ENCODE measurements around the gene FAU. TPM values are rescaled to one million over a fixed set of nuclear protein-coding genes. Genes with fewer than 3 reads are reported as not detected.
A peak's percentile ranks its signal among the peaks of the same experiment; 100 is the strongest.

The FAU gene
- total RNA-seq, 1 donor from 2014 or later = 1,048 TPM

GRCh38 chr11:65111744-65112545 is 10.0 kb downstream of the FAU start, which contains the start of gene TM7SF2:
Gene TM7SF2 (plus strand): TSS chr11:65111872. CDS start chr11:65112016, 144 bp downstream.
- no peaks in the 10 kb centered on the region for H3K9me3 Mint-ChIP-seq
- peak within 1 kb of the TSS; percentile 93 for H3K27ac Mint-ChIP-seq
- H3K4me1 Mint-ChIP-seq = peaks cover 25% of the 10 kb centered on the region
- H3K4me3 Mint-ChIP-seq = peak within 1 kb of the TSS; percentile 98
- peak; percentile 98 for DNase-seq
- intact Hi-C loops (cut with micrococcal nuclease) = loop anchor here (2.0 to 5.0 kb wide), 4 partner anchors 69 to 335 kb away; partner anchors contain the start of genes ARL2, CAPN1, SF1 and SNX15
- peaks cover 15% of the 10 kb centered on the region for H3K36me3 Mint-ChIP-seq (ENCODE audit: low read depth)
- H3K27me3 Mint-ChIP-seq = no peaks in the 10 kb centered on the region

- H3K27ac Mint-ChIP-seq = peak overlapping the region; percentile 93
- peak overlapping the region; percentile 98 for H3K4me3 Mint-ChIP-seq
- no peak for DNase-seq
- peaks cover 27% of the 10 kb centered on the region for H3K4me1 Mint-ChIP-seq
- H3K27me3 Mint-ChIP-seq = no peaks in the 10 kb centered on the region
- H3K9me3 Mint-ChIP-seq = no peaks in the 10 kb centered on the region
- intact Hi-C loops (cut with micrococcal nuclease) = loop anchor here (2.0 to 5.0 kb wide), 4 partner anchors 70 to 334 kb away; partner anchors contain the start of genes ARL2, CAPN1, SF1 and SNX15
- peaks cover 16% of the 10 kb centered on the region for H3K36me3 Mint-ChIP-seq (ENCODE audit: low read depth)
These were observed 10.7 kb downstream of the FAU start for GRCh38 chr11:65111159-65111743.

GRCh38 chr11:65110354-65110861 is 11.5 kb downstream of the FAU start:
- intact Hi-C loops (cut with micrococcal nuclease) = loop anchor here (1.0 to 5.0 kb wide), 5 partner anchors 14 to 333 kb away; partner anchors contain the start of genes ARL2, CAPN1, SF1 and SNX15
- Mint-ChIP-seq H3K4me3 (no peak overlapping the region), H3K9me3 (no peaks in the 10 kb centered on the region), H3K36me3 (ENCODE audit: low read depth) (peaks cover 18% of the 10 kb centered on the region), H3K27me3 (no peaks in the 10 kb centered on the region), H3K4me1 (peaks cover 24% of the 10 kb centered on the region), H3K27ac (peak overlapping the region; percentile 57)
- peak; percentile 99 for DNase-seq

GRCh38 chr11:65109231-65110198 is 12.4 kb downstream of the FAU start:
- H3K27ac Mint-ChIP-seq = peak overlapping the region; percentile 57
- H3K4me1 Mint-ChIP-seq = peaks cover 29% of the 10 kb centered on the region
- no peak overlapping the region for H3K4me3 Mint-ChIP-seq
- peaks cover 23% of the 10 kb centered on the region for H3K36me3 Mint-ChIP-seq (ENCODE audit: low read depth)
- DNase-seq = no peak
- intact Hi-C loops (cut with micrococcal nuclease) = loop anchor here (1.0 to 5.0 kb wide), 5 partner anchors 13 to 332 kb away; partner anchors contain the start of genes ARL2, CAPN1, SF1 and SNX15
- no peaks in the 10 kb centered on the region for H3K27me3 Mint-ChIP-seq
- no peaks in the 10 kb centered on the region for H3K9me3 Mint-ChIP-seq

- Mint-ChIP-seq H3K4me3 (no peak overlapping the region), H3K27me3 (no peaks in the 10 kb centered on the region), H3K9me3 (no peaks in the 10 kb centered on the region), H3K36me3 (ENCODE audit: low read depth) (peaks cover 27% of the 10 kb centered on the region), H3K27ac (no peak overlapping the region), H3K4me1 (peaks cover 32% of the 10 kb centered on the region)
- no peak for DNase-seq
- intact Hi-C loops (cut with micrococcal nuclease) = no loop called here
These were observed 13.3 kb downstream of the FAU start for GRCh38 chr11:65108469-65109123.

GRCh38 chr11:65107751-65108468 is 14.0 kb downstream of the FAU start:
- Mint-ChIP-seq H3K9me3 (no peaks in the 10 kb centered on the region), H3K36me3 (ENCODE audit: low read depth) (peaks cover 27% of the 10 kb centered on the region), H3K4me3 (no peak overlapping the region), H3K27me3 (no peaks in the 10 kb centered on the region), H3K4me1 (peaks cover 27% of the 10 kb centered on the region), H3K27ac (no peak overlapping the region)
- DNase-seq = no peak
- intact Hi-C loops (cut with micrococcal nuclease) = no loop called here

GRCh38 chr11:65107078-65107477 is 14.9 kb downstream of the FAU start:
- intact Hi-C loops (cut with micrococcal nuclease) = no loop called here
- Mint-ChIP-seq H3K4me1 (peaks cover 27% of the 10 kb centered on the region), H3K9me3 (no peaks in the 10 kb centered on the region), H3K36me3 (ENCODE audit: low read depth) (peaks cover 27% of the 10 kb centered on the region), H3K27ac (no peak overlapping the region), H3K27me3 (no peaks in the 10 kb centered on the region), H3K4me3 (no peak overlapping the region)
- no peak for DNase-seq

- Mint-ChIP-seq H3K36me3 (ENCODE audit: low read depth) (peaks cover 26% of the 10 kb centered on the region), H3K4me3 (no peak overlapping the region), H3K4me1 (peaks cover 9% of the 10 kb centered on the region), H3K9me3 (no peaks in the 10 kb centered on the region), H3K27ac (no peak overlapping the region), H3K27me3 (no peaks in the 10 kb centered on the region)
- no peak for DNase-seq
- intact Hi-C loops (cut with micrococcal nuclease) = no loop called here
These were observed 17.3 kb downstream of the FAU start for GRCh38 chr11:65104628-65105027.

GRCh38 chr11:65103476-65103875 is 18.5 kb downstream of the FAU start:
- Mint-ChIP-seq H3K27ac (no peak overlapping the region), H3K4me3 (no peak overlapping the region), H3K36me3 (ENCODE audit: low read depth) (peaks cover 29% of the 10 kb centered on the region), H3K9me3 (no peaks in the 10 kb centered on the region), H3K4me1 (peaks cover 12% of the 10 kb centered on the region), H3K27me3 (no peaks in the 10 kb centered on the region)
- intact Hi-C loops (cut with micrococcal nuclease) = no loop called here
- no peak for DNase-seq

GRCh38 chr11:65102142-65103095 is 19.5 kb downstream of the FAU start:
- H3K4me3 Mint-ChIP-seq = no peak overlapping the region
- peaks cover 16% of the 10 kb centered on the region for H3K4me1 Mint-ChIP-seq
- H3K27ac Mint-ChIP-seq = no peak overlapping the region
- DNase-seq = no peak
- H3K36me3 Mint-ChIP-seq (ENCODE audit: low read depth) = peaks cover 33% of the 10 kb centered on the region
- intact Hi-C loops (cut with micrococcal nuclease) = no loop called here
- no peaks in the 10 kb centered on the region for H3K27me3 Mint-ChIP-seq
- no peaks in the 10 kb centered on the region for H3K9me3 Mint-ChIP-seq

- Mint-ChIP-seq H3K36me3 (ENCODE audit: low read depth) (peaks cover 27% of the 10 kb centered on the region), H3K4me1 (peaks cover 19% of the 10 kb centered on the region), H3K4me3 (no peak overlapping the region), H3K9me3 (no peaks in the 10 kb centered on the region), H3K27ac (no peak overlapping the region), H3K27me3 (no peaks in the 10 kb centered on the region)
- no peak for DNase-seq
- intact Hi-C loops (cut with micrococcal nuclease) = no loop called here
These were observed 21.1 kb downstream of the FAU start for GRCh38 chr11:65100674-65101350.
